Esophagus muscularis mucosa (tissue), 4 donors: ENCODE measurements around the gene RAB37.

Experiments used
- CTCF ChIP-seq, 3 experiments: fragments of 200-600 bp in 2 of 3; fragments of 450-650 bp in 1 of 3; sonication (generic) in 2 of 3; IDR thresholded peaks; one replicate each; pipeline ENCODE4 v1.5.1; 2017 to 2019; ENCODE audit warnings: antibody characterized with exemption in 3 of 3, mild to moderate bottlenecking in 2 of 3, moderate library complexity in 1 of 3
- EP300 ChIP-seq: sonication (generic); formaldehyde crosslinking; IDR thresholded peaks from one replicate; pipeline ENCODE4 v1.6.1; 2017; ENCODE audit warnings: antibody characterized with exemption
- POLR2A ChIP-seq: fragments of 450-650 bp; IDR thresholded peaks from one replicate; pipeline ENCODE4 v1.6.1; 2017; ENCODE audit warnings: antibody characterized with exemption, moderate library complexity, mild to moderate bottlenecking, low read depth
- POLR2AphosphoS5 ChIP-seq, 2 donors: sonication (generic); formaldehyde crosslinking; IDR thresholded peaks; one replicate each; pipeline ENCODE4 v1.6.1; 2017; ENCODE audit warnings: antibody characterized with exemption in 2 of 2

- TF ChIP-seq EP300 (no peak), CTCF (IDR thresholded peaks at IDR 0.05) (no peak), POLR2AphosphoS5 (IDR thresholded peaks at IDR 0.05) (no peak), POLR2A (no peak)
Measured at GRCh38 chr17:74776990-74777389, 39.9 kb downstream of the RAB37 start.
